Measurements from ENCODE around the gene ZNF407.
"Not testable (repeated sequence)": the region's sequence is repeated elsewhere in the genome, so short reads cannot be mapped to it uniquely, and the experiment has no call there.

Gene ZNF407

DNA sequence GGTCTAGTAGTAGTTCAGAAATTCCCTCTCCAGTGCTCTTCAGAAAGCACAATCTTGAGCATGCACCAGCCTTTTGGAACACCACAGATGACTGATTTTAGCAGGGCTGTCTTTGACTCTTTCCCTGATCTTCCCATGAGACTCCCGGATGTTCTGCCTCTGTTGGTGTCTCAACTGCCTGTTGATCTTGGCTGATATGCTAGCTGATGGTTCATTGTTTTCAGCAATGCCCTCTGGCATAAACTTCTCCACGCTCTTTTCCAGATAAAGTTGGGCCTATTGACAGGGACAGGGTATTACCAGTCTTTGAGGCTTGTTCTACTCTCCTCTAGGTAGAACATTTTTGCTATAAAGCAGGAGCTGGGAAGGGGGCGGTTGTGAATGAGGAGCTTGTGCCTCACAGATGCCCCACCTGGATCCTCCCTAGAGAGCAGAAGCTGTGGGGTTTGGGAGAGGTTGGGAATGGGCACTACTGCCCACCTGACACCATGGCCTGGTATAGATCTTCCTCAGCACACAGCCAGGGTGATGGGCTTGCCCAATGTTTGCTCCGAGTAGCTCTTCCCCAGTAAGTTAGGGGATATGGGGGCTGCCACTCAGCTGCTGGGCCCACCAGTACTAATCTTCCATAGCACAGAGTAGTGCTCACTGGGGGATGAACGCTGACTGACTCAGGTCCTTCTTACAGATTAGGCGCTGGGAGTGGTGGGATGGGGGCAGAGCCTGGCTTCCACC is 500.0 kb downstream of the ZNF407 start:
- DNase-seq (ENCODE audit: low read depth in 3 of 3) = no peak

DNA sequence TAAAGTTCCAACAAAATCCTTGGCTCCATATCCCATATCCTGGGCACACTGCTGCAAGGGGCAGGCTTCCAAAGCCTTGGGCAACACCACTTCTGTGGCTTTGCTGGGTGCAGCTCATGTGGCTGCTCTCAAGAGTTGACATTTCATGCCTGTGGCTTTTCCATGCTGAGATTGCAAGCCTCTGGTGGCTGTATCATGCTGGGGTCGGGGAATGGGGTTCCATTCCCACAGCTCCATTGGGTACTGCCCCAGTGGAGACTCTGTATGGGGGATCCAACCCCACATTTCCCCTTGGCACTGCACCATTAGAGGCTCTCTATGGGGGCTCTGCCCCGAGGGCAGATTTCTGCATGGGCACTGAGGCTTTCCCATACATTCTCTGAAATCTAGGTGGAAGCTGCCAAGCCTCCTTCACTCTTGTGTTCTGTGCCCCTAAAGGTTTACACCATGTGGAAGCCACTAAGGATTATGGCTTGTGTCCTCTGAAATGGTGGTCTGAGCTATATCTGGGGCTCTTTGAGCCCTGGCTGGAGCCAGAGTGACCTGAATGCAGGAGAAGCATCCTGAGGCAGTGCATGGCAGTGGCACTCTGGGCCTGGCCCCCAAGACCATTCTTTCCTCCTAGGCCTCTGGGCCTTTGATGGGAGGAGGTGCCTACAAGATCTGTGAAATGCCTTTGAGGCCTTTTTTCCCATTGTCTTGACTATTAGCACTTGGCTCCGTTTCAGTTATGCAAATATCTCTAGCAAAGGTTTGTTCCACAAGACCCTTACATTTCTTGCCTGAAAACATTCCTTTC is 503.4 kb downstream of the ZNF407 start:
- no peak for DNase-seq (ENCODE audit: low read depth in 3 of 3)

GRCh38 chr18:75101916-75102315 is 504.2 kb downstream of the ZNF407 start:
- no peak for DNase-seq (ENCODE audit: low read depth in 3 of 3)

- not testable (repeated sequence) for DNase-seq (ENCODE audit: low read depth in 3 of 3)
These were observed 506.4 kb downstream of the ZNF407 start for GRCh38 chr18:75104029-75104428.

GRCh38 chr18:75104483-75104882 is 506.8 kb downstream of the ZNF407 start:
- DNase-seq (ENCODE audit: low read depth in 3 of 3) = no peak

GRCh38 chr18:75105551-75106254 is 508.0 kb downstream of the ZNF407 start:
- no peak for DNase-seq (ENCODE audit: low read depth in 3 of 3)

DNA sequence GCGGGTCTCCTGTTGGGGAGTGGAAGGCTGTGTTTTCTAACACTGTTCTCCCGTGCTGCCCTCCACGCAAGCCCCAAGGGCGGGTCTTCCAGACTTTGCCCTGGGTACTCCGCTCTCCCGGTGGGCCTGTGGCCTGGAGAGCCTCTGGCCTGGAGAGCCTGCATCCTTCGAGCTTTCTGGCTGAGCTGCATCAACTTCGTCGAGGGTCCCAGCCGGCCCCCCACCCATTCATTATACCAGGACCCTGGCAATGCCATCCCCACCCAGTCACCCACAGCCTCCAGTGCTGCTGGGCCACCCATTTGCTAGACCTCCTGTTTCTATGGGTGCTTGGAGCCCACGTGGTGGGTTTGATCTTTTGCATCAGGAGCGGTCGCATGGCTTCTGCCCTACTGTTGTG is 509.1 kb downstream of the ZNF407 start:
- DNase-seq (ENCODE audit: low read depth in 3 of 3) = no peak

- no peak for DNase-seq (ENCODE audit: low read depth in 3 of 3)
These were observed 509.7 kb downstream of the ZNF407 start for GRCh38 chr18:75107196-75107930.

DNA sequence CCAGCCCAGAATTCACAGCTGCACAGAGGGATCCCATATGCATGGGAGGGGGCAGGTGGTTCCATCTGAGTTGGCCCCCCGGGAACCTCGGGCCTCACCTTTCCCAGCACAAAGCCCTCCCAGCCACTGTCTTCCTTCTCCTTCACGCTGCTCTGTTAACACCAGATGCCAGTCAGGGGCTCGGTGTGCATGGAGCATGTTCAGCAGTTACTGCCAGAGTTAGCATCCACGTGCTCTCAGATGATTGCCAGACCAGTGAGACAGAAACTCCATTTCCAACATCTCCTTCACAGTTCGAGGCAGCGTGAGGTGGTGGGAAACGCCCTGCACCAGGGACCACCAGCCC is 510.2 kb downstream of the ZNF407 start:
- DNase-seq (ENCODE audit: low read depth in 3 of 3) = no peak

- no peak for DNase-seq (ENCODE audit: low read depth in 3 of 3)
These were observed 511.1 kb downstream of the ZNF407 start for GRCh38 chr18:75108579-75109318.

- no peak for DNase-seq (ENCODE audit: low read depth in 3 of 3)
These were observed 511.6 kb downstream of the ZNF407 start for GRCh38 chr18:75109319-75109691.

DNA sequence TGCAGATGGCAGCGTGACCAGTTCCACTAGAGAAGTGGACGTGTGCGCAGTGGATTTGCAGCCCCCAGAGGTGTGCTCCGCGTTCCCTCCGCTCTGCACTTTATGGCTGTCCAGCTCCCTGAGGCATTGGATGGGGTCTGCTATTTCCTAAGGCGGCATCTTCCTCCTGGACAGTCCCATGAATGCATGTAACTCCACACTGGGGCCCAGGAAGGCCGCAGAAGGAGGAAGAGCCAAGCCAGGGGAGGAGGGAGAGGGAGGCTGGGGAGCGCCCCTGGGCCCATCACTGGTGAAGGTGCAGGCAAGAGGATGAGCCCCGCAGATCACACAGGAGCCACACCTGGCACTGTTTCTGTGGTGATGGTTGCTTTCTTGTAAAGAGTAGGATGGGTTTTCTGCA is 512.1 kb downstream of the ZNF407 start:
- DNase-seq (ENCODE audit: low read depth in 3 of 3) = no peak

DNA sequence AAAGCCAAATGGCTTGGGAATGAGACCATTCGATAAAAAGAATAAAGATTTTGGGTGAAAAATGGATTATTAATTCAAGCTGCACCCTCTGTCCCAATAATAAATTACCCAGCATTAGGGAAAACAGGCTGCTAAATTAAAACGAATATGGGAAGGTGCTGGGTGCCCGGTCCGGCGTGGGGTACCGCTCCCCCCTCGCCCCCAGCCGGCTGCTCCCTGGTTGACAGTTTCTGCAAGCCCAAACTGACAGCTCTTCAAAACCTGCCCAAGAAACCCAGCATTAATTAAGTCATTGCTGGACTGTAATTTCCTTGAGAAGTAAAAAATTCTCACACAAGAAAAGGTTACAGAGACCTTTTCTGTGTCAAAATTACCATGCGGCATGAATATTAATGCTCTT is 512.6 kb downstream of the ZNF407 start:
- no peak for DNase-seq (ENCODE audit: low read depth in 3 of 3)

- no peak for DNase-seq (ENCODE audit: low read depth in 3 of 3)
These were observed 513.3 kb downstream of the ZNF407 start for GRCh38 chr18:75110846-75111415.

DNA sequence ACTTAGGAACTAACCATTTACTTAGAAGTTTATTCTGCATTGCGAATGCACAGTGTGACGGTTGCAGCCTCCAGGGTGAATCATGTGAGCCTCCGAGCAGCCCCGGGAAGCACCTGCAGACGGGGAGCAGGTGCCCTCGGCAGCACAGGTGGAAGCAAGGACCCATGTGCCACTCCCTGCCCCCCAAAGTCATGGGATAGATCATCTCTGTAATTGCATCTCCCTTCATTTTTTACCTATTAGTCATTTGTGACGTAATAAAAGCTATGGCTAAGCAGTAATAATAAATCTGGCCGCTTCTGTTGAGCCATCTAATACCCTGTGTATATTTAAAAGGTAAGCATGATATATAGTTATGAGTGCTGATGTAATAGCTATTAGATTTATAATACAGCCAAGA is 514.1 kb downstream of the ZNF407 start:
- no peak for DNase-seq (ENCODE audit: low read depth in 3 of 3)

DNA sequence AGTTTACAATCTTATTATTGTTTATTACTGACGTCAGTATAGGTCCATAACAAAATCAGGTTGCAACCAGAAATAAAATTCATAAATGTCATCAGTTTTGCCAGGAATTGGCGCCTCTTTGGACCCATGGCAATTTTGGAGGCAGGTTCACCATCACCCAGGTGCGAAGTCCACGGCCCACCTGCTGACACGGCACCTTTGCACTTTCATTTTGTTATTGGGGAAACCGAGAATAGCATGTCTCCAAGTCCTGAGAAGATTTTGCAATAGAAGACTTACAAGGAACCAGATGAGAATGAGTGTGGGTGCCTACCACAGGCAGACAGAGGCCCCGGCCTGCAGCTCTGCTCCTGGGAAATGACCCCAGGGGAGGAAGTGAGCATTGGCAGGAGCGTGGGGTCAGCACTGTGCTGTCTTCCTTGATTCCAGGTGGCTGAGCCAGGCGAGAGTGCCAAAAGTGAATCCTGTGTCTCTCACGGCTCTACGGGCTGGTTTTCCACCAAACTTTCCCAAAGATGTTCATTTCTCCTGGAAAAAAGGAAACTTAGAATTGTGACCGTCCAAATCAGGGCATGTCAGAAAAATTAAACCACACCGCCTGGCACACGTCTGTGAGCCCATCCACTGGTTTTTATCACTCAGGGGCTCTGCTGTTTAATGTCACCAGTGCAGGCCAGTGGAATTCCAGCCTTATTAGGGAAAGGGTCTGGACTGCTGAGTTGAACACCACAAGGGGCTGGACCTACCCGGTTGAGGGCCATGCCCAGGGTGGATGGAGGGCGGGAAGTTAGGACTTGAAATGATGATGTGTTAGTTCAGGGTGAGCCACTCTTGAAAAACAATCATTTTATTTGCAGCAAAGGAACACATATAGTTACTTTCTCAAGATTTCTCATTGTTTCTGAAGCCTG is 514.8 kb downstream of the ZNF407 start:
- DNase-seq (ENCODE audit: low read depth in 3 of 3) = no peak

GRCh38 chr18:75113455-75113854 is 515.8 kb downstream of the ZNF407 start:
- DNase-seq (ENCODE audit: low read depth in 3 of 3) = no peak

DNA sequence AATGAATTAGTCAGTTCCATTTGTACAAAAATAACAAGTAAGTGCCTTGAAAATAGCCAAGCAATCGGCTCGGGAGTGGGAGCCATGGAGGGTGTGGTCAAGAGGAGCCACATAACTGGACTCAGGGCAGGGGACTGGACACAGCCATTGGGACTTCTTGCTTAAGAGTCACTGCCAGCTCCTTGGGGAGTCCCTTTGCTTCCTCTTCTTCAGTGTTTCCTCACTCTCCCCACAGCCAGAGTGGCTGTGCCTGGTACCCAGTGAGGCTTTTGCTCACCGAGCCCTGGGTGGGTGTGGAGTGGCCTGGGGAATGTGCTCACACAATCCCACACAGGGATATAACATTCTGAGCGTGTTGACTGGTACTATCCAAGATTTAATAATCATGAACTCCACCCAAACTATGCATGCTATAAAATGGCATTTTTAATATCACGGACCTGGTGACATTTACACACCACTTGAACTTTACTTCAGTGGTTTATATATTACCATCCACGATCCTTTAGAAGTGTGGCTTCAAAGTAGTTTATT is 516.6 kb downstream of the ZNF407 start:
- no peak for DNase-seq (ENCODE audit: low read depth in 3 of 3)
